ENCODE data around the gene FAM184A. TPM values are rescaled to one million over a fixed set of nuclear protein-coding genes. Genes with fewer than 3 reads are reported as not detected.

The FAM184A gene
- total RNA-seq, 4 donors from 2014 or later, result 0.19 to 6.8 (median 1.8) TPM

GRCh38 chr6:119096721-119097565 is 18.5 kb upstream of the FAM184A start:
- Histone ChIP-seq H3K27ac (peak overlapping the region; percentile 58), H3K4me1 (peaks cover 19% of the 10 kb centered on the region), H3K36me3 (no peaks in the 10 kb centered on the region), H3K27me3 (no peaks in the 10 kb centered on the region), H3K9me3 (no peaks in the 10 kb centered on the region), H3K4me3 (no peak overlapping the region)
- no peak for TF ChIP-seq EP300 (IDR thresholded peaks at IDR 0.05)
- TF ChIP-seq POLR2A (IDR thresholded peaks at IDR 0.05), result no peak
- no peak for TF ChIP-seq POLR2AphosphoS5 (IDR thresholded peaks at IDR 0.05)
- TF ChIP-seq CTCF (IDR thresholded peaks at IDR 0.05), result no peak
- peak; percentile 76 to 91 for DNase-seq (ENCODE audit: low spot score in 2 of 2)
- WGBS, result 24% methylated on average over 6 of the region's 6 CpGs

GRCh38 chr6:119090256-119090655 is 11.8 kb upstream of the FAM184A start:
- Histone ChIP-seq H3K9me3 (no peaks in the 10 kb centered on the region), H3K27me3 (no peaks in the 10 kb centered on the region), H3K4me1 (no peaks in the 10 kb centered on the region), H3K27ac (no peak overlapping the region), H3K4me3 (no peak overlapping the region), H3K36me3 (no peaks in the 10 kb centered on the region)
- DNase-seq (ENCODE audit: low spot score in 2 of 2), result no peak
- TF ChIP-seq POLR2A (IDR thresholded peaks at IDR 0.05) (no peak), POLR2AphosphoS5 (IDR thresholded peaks at IDR 0.05) (no peak), EP300 (IDR thresholded peaks at IDR 0.05) (no peak), CTCF (IDR thresholded peaks at IDR 0.05) (no peak)
- 40% methylated on average over 2 of the region's 2 CpGs for WGBS

GRCh38 chr6:119084784-119085183 is 6.3 kb upstream of the FAM184A start:
- no peak overlapping the region for H3K27ac ChIP-seq
- H3K4me3 ChIP-seq, result no peak overlapping the region
- H3K36me3 ChIP-seq, result no peaks in the 10 kb centered on the region
- 100% methylated on average over 1 of the region's 1 CpG for WGBS
- H3K27me3 ChIP-seq, result no peaks in the 10 kb centered on the region
- no peaks in the 10 kb centered on the region for H3K9me3 ChIP-seq
- no peak for DNase-seq (ENCODE audit: low spot score in 2 of 2)
- H3K4me1 ChIP-seq, result peaks cover under 1% of the 10 kb centered on the region
- TF ChIP-seq POLR2A (IDR thresholded peaks at IDR 0.05) (no peak), CTCF (IDR thresholded peaks at IDR 0.05) (no peak), EP300 (IDR thresholded peaks at IDR 0.05) (no peak), POLR2AphosphoS5 (IDR thresholded peaks at IDR 0.05) (no peak)

- no peak for DNase-seq (ENCODE audit: low spot score in 2 of 2)
- TF ChIP-seq CTCF (IDR thresholded peaks at IDR 0.05) (no peak), EP300 (IDR thresholded peaks at IDR 0.05) (no peak), POLR2AphosphoS5 (IDR thresholded peaks at IDR 0.05) (no peak), POLR2A (IDR thresholded peaks at IDR 0.05) (no peak)
- Histone ChIP-seq H3K9me3 (no peaks in the 10 kb centered on the region), H3K36me3 (no peaks in the 10 kb centered on the region), H3K27me3 (no peaks in the 10 kb centered on the region), H3K27ac (no peak overlapping the region), H3K4me1 (peaks cover 11% of the 10 kb centered on the region), H3K4me3 (no peak overlapping the region)
- WGBS, result 95% methylated on average over 5 of the region's 5 CpGs
Measured at GRCh38 chr6:119083007-119083406, 4.5 kb upstream of the FAM184A start.

GRCh38 chr6:119079283-119079809 is 882 bp upstream of the FAM184A start:
- 3% methylated on average over 9 of the region's 9 CpGs for WGBS
- peak overlapping the region; percentile 61 for H3K27ac ChIP-seq
- peak overlapping the region; percentile 71 for H3K4me3 ChIP-seq
- no peak for DNase-seq (ENCODE audit: low spot score in 2 of 2)
- no peaks in the 10 kb centered on the region for H3K27me3 ChIP-seq
- TF ChIP-seq POLR2A (IDR thresholded peaks at IDR 0.05) (no peak), POLR2AphosphoS5 (IDR thresholded peaks at IDR 0.05) (no peak), CTCF (IDR thresholded peaks at IDR 0.05) (no peak), EP300 (IDR thresholded peaks at IDR 0.05) (no peak)
- peaks cover 22% of the 10 kb centered on the region for H3K4me1 ChIP-seq
- H3K9me3 ChIP-seq, result no peaks in the 10 kb centered on the region
- H3K36me3 ChIP-seq, result no peaks in the 10 kb centered on the region

All from suprapubic skin (tissue), 4 donors.